SK-N-SH (cell line): Measurements from ENCODE around the gene SGPL1. TPM values are rescaled to one million over a fixed set of nuclear protein-coding genes. Genes with fewer than 3 reads are reported as not detected.

ENCODE experiments used
- CTCF ChIA-PET: fragments of 300-600, 350-600 bp; formaldehyde crosslinking; extraction: SDS; loops from one replicate; lab custom pipeline; 2021; lab: Yijun Ruan, JAX
- POLR2A ChIA-PET: fragments of 350-600 bp; sonication (Branson Sonifier 250); formaldehyde crosslinking; extraction: SDS; loops from one replicate; lab custom pipeline; 2020; ENCODE audit warnings: antibody characterized with exemption, inconsistent platforms; lab: Yijun Ruan, JAX
- DNase-seq: peaks from one replicate; pipeline ENCODE4 v3.0.0; 2012
- H2AFZ ChIP-seq: fragments of 200-600 bp; sonication (generic); 2 replicates; pipeline ENCODE4 v1.8.1; 2016; ENCODE audit warnings: antibody characterized with exemption, mild to moderate bottlenecking, low read depth
- H3F3A ChIP-seq: fragments of 200-600 bp; sonication (generic); replicated peaks from 2 replicates; pipeline ENCODE3; 2016; ENCODE audit warnings: antibody characterized with exemption, mild to moderate bottlenecking; ENCODE audit not compliant: insufficient read depth
- H3K27ac ChIP-seq, 2 experiments: fragments of 200-500 bp in 1 of 2; fragments of 200-600 bp in 1 of 2; sonication (Bioruptor generic) in 1 of 2; sonication (generic), shearing (Covaris generic) in 1 of 2; 2 replicates each; pipeline versions ENCODE4 v1.5.1 to v1.6.1; 2014 to 2016; ENCODE audit warnings: low read depth in 2 of 2, inconsistent platforms in 1 of 2, low read length in 1 of 2, mild to moderate bottlenecking in 1 of 2, mixed read lengths in 1 of 2
- H3K27me3 ChIP-seq: fragments of 200-600 bp; sonication (generic), shearing (Covaris generic); 2 replicates; pipeline ENCODE4 v1.6.1; 2016; ENCODE audit warnings: mixed run types; ENCODE audit not compliant: insufficient read depth
- H3K36me3 ChIP-seq, 2 experiments: fragments of 200-500 bp in 1 of 2; fragments of 200-600 bp in 1 of 2; sonication (Bioruptor generic) in 1 of 2; sonication (generic) in 1 of 2; replicated peaks in 1 of 2; 2 replicates each; pipeline versions ENCODE3 to v1.5.1; 2014 to 2016; ENCODE audit warnings: low read length in 1 of 2, mild to moderate bottlenecking in 1 of 2; ENCODE audit not compliant: insufficient read depth in 2 of 2, control insufficient read depth in 1 of 2
- H3K4me1 ChIP-seq, 2 experiments: fragments of 200-500 bp in 1 of 2; fragments of 200-600 bp in 1 of 2; sonication (Bioruptor generic) in 1 of 2; sonication (generic), shearing (Covaris generic) in 1 of 2; 2 replicates each; pipeline versions ENCODE4 v1.5.1 to v1.6.1; 2014 to 2016; ENCODE audit warnings: low read depth in 1 of 2, low read length in 1 of 2, mixed run types in 1 of 2; ENCODE audit not compliant: insufficient read depth in 2 of 2, control insufficient read depth in 1 of 2
- H3K4me2 ChIP-seq: fragments of 200-600 bp; sonication (generic), shearing (Covaris generic); 2 replicates; pipeline ENCODE4 v1.6.1; 2017; ENCODE audit warnings: mixed run types
- H3K4me3 ChIP-seq, 2 experiments: fragments of 200-500 bp in 1 of 2; fragments of 200-600 bp in 1 of 2; sonication (Bioruptor generic) in 1 of 2; sonication (generic), shearing (Covaris generic) in 1 of 2; 2 replicates each; pipeline versions ENCODE4 v1.5.1 to v1.8.1; 2014 to 2016; ENCODE audit warnings: low read depth in 2 of 2, inconsistent platforms in 1 of 2, low read length in 1 of 2, mild to moderate bottlenecking in 1 of 2, mixed read lengths in 1 of 2, moderate library complexity in 1 of 2
- H3K79me2 ChIP-seq: fragments of 200-600 bp; sonication (generic); 2 replicates; pipeline ENCODE4 v1.8.1; 2017; ENCODE audit warnings: mild to moderate bottlenecking; ENCODE audit not compliant: insufficient read depth
- H3K9ac ChIP-seq: fragments of 200-600 bp; sonication (generic); 2 replicates; pipeline ENCODE4 v1.6.1; 2017; ENCODE audit warnings: mixed run types
- H3K9me2 ChIP-seq: fragments of 200-600 bp; sonication (generic); 2 replicates; pipeline ENCODE4 v1.6.1; 2017; ENCODE audit warnings: mixed run types
- H3K9me3 ChIP-seq: fragments of 200-600 bp; sonication (generic); 2 replicates; pipeline ENCODE4 v1.6.1; 2017; ENCODE audit warnings: mixed run types, mild to moderate bottlenecking, moderate library complexity
- H4K20me1 ChIP-seq: fragments of 200-600 bp; sonication (generic); 2 replicates; pipeline ENCODE4 v1.6.1; 2017; ENCODE audit warnings: mild to moderate bottlenecking, mixed run types; ENCODE audit not compliant: insufficient read depth
- CHD2 ChIP-seq: fragments of 150-350 bp; IDR thresholded peaks from 2 replicates; pipeline ENCODE4 v1.6.1; 2018; ENCODE audit warnings: low read length; ENCODE audit not compliant: partially characterized antibody
- FOSL2 ChIP-seq: IDR thresholded peaks from 2 replicates; pipeline ENCODE4 v1.4.0; 2012; ENCODE audit warnings: low read depth, mild to moderate bottlenecking, moderate library complexity, borderline replicate concordance
- MXI1 ChIP-seq: IDR thresholded peaks from 2 replicates; pipeline ENCODE4 v1.6.1; 2012; ENCODE audit warnings: mild to moderate bottlenecking, low read depth, low read length, improper control_type of control experiment
- RCOR1 ChIP-seq: fragments of 150-350 bp; IDR thresholded peaks from 2 replicates; pipeline ENCODE4 v1.6.1; 2017; ENCODE audit warnings: antibody characterized with exemption, low read length
- RFX5 ChIP-seq: IDR thresholded peaks from 2 replicates; pipeline ENCODE4 v1.6.1; 2012; ENCODE audit warnings: mild to moderate bottlenecking, improper control_type of control experiment, low read length
- SIN3A ChIP-seq: IDR thresholded peaks from 2 replicates; pipeline ENCODE4 v1.6.1; 2012; ENCODE audit warnings: low read depth, mild to moderate bottlenecking, low read length, moderate library complexity, borderline replicate concordance
- TCF12 ChIP-seq: IDR thresholded peaks from 2 replicates; pipeline ENCODE4 v1.4.0; 2012
- YY1 ChIP-seq: IDR thresholded peaks from 2 replicates; pipeline ENCODE4 v1.4.0; 2012; ENCODE audit warnings: low read depth, mild to moderate bottlenecking
- WGBS: methylation state at CpG from one replicate; pipeline ENCODE4 v1.1.6; 2017; ENCODE audit warnings: low lambda C conversion rate; 5-methylcytosine and 5-hydroxymethylcytosine counted together
- polyA plus RNA-seq, 3 experiments: library from polyadenylated mRNA; depleted of rRNA; stranded (reverse); fragments of >200 nt; gene quantifications; 2 replicates each; pipeline ENCODE4 v1.2.3, GENCODE V29; 2012
- TF ChIP-seq, protein P1 (sequence below): IDR thresholded peaks from 2 replicates; pipeline ENCODE4 v1.4.0; 2012; ENCODE audit warnings: low read depth
- TF ChIP-seq, protein P2 (sequence below): fragments of 200-600 bp; sonication (generic); IDR thresholded peaks from 2 replicates; pipeline ENCODE4 v1.6.1; 2017; ENCODE audit warnings: antibody characterized with exemption, mild to moderate bottlenecking, moderate library complexity
- TF ChIP-seq, protein P3 (sequence below): IDR thresholded peaks from 2 replicates; pipeline ENCODE4 v1.6.1; 2012; ENCODE audit warnings: mild to moderate bottlenecking, low read depth, low read length, moderate library complexity
- TF ChIP-seq, protein P4 (sequence below): fragments of 150-350 bp; IDR thresholded peaks from 2 replicates; pipeline ENCODE4 v1.6.1; 2017; ENCODE audit warnings: antibody characterized with exemption, low read length, low read depth, borderline replicate concordance

Gene SGPL1
- polyA plus RNA-seq, 1 of the 3 experiments (the other 2 are of a cell fraction) = 11.8 TPM

DNA sequence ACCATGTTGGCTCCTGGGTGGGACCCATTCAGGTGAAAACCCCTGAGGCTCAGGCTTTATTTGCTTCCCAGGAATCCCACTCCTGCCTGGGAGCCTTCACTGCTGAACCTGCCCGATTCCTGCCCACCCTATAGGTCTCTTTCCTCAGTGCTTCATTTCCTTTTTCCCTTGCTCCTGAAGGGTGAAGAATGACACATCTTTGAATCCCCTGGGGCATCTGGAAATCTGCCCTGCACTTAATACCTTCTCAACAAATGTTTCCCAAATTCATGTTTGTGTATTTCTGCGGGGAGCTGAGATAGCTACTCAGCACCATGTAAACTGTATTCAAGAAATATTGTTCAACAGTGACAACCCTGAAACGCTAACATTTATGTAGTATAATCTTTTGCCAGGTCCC lies 82.9 kb downstream of the SGPL1 start:
- no peak overlapping the region for H3K9ac ChIP-seq
- CTCF ChIA-PET = interaction anchor here (2.1 to 8.7 kb wide), 2 partner anchors 25 to 310 kb away, joined by 5 to 130 read pairs; no protein-coding TSS in a partner anchor
- H3K36me3 ChIP-seq = no peaks in the 10 kb centered on the region
- H3K27ac ChIP-seq = no peak overlapping the region
- no peaks in the 10 kb centered on the region for H3F3A ChIP-seq
- POLR2A ChIA-PET = no interaction called here
- TF ChIP-seq CHD2 (no peak), YY1 (no peak), TCF12 (no peak), SIN3A (no peak), MXI1 (no peak), RCOR1 (no peak), RFX5 (no peak), FOSL2 (no peak)
- TF ChIP-seq, protein P1, sequence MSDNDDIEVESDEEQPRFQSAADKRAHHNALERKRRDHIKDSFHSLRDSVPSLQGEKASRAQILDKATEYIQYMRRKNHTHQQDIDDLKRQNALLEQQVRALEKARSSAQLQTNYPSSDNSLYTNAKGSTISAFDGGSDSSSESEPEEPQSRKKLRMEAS = no peak
- TF ChIP-seq, protein P2, sequence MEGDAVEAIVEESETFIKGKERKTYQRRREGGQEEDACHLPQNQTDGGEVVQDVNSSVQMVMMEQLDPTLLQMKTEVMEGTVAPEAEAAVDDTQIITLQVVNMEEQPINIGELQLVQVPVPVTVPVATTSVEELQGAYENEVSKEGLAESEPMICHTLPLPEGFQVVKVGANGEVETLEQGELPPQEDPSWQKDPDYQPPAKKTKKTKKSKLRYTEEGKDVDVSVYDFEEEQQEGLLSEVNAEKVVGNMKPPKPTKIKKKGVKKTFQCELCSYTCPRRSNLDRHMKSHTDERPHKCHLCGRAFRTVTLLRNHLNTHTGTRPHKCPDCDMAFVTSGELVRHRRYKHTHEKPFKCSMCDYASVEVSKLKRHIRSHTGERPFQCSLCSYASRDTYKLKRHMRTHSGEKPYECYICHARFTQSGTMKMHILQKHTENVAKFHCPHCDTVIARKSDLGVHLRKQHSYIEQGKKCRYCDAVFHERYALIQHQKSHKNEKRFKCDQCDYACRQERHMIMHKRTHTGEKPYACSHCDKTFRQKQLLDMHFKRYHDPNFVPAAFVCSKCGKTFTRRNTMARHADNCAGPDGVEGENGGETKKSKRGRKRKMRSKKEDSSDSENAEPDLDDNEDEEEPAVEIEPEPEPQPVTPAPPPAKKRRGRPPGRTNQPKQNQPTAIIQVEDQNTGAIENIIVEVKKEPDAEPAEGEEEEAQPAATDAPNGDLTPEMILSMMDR = no peak
- TF ChIP-seq, protein P3, sequence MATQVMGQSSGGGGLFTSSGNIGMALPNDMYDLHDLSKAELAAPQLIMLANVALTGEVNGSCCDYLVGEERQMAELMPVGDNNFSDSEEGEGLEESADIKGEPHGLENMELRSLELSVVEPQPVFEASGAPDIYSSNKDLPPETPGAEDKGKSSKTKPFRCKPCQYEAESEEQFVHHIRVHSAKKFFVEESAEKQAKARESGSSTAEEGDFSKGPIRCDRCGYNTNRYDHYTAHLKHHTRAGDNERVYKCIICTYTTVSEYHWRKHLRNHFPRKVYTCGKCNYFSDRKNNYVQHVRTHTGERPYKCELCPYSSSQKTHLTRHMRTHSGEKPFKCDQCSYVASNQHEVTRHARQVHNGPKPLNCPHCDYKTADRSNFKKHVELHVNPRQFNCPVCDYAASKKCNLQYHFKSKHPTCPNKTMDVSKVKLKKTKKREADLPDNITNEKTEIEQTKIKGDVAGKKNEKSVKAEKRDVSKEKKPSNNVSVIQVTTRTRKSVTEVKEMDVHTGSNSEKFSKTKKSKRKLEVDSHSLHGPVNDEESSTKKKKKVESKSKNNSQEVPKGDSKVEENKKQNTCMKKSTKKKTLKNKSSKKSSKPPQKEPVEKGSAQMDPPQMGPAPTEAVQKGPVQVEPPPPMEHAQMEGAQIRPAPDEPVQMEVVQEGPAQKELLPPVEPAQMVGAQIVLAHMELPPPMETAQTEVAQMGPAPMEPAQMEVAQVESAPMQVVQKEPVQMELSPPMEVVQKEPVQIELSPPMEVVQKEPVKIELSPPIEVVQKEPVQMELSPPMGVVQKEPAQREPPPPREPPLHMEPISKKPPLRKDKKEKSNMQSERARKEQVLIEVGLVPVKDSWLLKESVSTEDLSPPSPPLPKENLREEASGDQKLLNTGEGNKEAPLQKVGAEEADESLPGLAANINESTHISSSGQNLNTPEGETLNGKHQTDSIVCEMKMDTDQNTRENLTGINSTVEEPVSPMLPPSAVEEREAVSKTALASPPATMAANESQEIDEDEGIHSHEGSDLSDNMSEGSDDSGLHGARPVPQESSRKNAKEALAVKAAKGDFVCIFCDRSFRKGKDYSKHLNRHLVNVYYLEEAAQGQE = no peak
- TF ChIP-seq, protein P4, sequence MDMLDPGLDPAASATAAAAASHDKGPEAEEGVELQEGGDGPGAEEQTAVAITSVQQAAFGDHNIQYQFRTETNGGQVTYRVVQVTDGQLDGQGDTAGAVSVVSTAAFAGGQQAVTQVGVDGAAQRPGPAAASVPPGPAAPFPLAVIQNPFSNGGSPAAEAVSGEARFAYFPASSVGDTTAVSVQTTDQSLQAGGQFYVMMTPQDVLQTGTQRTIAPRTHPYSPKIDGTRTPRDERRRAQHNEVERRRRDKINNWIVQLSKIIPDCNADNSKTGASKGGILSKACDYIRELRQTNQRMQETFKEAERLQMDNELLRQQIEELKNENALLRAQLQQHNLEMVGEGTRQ = no peak
- peaks cover 0 to 8% of the 10 kb centered on the region in 2 experiments; a peak in 1 of 4 replicates for H3K4me1 ChIP-seq
- no peaks in the 10 kb centered on the region for H3K79me2 ChIP-seq
- no peaks in the 10 kb centered on the region for H3K9me3 ChIP-seq
- no peak overlapping the region for H3K4me2 ChIP-seq
- H3K9me2 ChIP-seq = no peaks in the 10 kb centered on the region
- H3K27me3 ChIP-seq = no peaks in the 10 kb centered on the region
- WGBS = 78% methylated on average over 3 of the region's 3 CpGs
- H2AFZ ChIP-seq = no peak overlapping the region
- H4K20me1 ChIP-seq = no peaks in the 10 kb centered on the region
- no peak overlapping the region for H3K4me3 ChIP-seq
- no peak for DNase-seq
